HG02678 (cell line): ENCODE results near the gene NPBWR2.

Source experiments
- ATAC-seq: cut with Tn5 transposase; IDR thresholded peaks from one replicate; pipeline ENCODE4 v1.9.1; 2021; ENCODE audit warnings: mild to moderate bottlenecking, moderate library complexity; ENCODE audit not compliant: unreplicated experiment

The NPBWR2 gene, protein sequence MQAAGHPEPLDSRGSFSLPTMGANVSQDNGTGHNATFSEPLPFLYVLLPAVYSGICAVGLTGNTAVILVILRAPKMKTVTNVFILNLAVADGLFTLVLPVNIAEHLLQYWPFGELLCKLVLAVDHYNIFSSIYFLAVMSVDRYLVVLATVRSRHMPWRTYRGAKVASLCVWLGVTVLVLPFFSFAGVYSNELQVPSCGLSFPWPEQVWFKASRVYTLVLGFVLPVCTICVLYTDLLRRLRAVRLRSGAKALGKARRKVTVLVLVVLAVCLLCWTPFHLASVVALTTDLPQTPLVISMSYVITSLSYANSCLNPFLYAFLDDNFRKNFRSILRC

DNA sequence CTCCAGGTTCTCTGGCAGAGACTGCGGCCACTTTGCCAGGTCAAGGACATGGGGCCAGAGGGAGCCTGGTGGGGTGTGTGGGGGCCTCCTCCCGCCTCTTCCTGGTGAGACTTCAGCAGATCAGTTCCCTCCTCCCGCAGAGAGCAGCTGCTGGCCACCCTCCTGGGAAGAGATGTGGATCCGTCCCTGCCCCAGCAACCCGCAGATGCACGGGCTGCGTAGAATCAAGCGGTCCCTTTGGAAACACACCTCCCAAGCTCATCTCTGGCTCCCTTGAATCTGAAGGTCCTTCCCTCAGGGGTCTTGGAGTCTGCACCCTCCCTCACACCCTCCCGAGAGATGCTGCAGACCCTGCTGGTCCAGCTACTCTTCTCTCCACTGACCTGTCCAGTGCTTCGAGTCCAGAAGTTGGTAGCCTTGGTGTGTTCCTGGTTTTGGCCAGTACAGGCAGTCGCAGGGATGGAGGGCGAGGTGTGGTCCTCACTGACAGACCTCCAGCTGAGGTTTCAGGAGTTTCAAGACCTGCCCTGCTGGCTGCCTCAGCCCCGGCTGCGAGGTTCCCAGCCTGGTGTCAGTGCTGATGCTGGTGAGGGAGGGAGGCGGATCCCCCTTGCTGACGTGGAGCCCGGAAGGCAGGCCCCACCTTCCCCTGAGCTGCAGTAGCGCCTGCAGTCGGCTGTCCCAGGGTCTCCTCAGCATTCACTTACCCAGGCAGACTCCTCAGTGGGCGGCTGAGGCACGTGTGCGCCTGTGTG, at the start of gene NPBWR2:
Gene NPBWR2 (minus strand): TSS at position 585 of the 755 bp plus-strand sequence. CDS start 734 bp downstream, outside the sequence.
- no peak for ATAC-seq

DNA sequence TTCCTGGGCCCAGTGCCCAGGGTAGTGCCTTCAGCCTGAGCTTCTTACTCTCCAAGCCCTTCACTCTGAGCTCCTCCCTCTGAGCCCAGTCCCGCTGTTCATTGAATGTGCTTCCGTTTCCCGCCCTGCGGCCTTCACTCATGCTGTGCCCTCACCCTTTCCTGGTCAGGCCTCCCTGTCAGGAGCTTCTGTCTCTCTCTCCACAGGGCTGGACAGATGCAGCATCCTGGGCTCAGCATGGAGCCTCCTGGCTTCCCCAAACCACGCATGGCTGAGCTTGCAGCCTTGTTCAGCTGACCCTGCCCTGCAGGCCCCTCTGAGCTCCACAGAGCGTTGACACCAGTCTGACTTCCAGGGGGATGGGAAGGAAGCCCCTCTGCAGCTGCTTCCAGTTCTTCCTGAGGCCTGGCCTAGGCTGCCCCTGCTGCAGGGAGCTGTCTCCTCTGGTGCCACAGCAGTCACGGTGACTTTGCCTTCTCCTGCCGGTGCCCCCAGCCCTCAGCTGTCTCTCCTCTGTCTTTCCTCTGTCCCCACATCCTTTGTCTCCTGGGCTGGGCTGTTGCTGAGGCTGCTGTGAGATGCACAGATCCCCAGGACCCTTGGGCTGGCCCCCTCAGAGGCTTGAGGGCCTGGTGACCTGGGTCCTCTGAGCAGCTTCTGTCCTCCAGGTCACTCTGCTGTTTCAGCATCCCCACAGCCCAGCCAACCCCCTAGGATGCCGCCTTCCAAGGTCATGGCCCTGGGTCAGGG, 48.9 kb upstream of the NPBWR2 start:
- no peak for ATAC-seq

DNA sequence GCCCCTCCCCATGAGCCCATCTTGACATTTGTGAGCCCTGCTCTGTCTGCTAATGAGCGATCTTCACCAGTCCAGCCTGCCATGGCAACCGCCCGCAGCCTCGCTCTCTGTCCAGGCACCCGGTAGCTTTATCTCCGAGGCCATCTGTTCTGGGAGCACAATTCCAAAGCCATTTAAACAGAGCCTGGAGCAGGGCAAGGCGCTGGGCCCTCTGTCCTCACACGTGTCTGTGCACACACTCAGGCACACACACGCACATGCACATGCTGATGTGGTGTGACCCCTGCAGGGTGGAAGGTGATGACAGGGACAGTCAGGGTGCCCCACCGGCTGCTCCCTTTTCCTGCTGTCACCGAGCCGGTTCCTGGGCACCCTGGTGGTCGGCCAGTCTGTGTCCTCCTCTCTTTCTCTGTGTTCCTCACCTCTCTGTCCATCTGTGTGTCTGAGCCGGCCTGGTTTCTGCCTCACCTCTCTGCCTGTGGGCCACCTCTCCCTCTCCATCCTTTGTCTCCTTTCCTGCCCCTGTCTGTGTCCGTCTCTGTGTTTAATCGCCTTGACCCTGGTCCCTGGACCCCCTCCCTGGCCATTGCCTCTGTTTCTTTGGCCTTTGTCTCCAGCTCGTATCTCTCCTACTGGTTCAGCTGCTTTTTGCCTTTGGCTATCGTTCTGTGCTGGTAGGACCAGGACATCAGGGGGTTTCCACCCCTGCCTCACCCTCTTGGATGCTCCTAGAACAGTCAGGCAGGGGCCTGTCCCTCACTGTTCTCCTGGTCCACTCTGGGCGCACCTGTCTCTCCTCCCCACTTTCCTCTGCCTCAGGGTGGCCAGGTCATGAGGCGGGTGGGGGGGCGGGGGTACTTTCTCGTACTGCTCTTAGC, 48.1 kb upstream of the NPBWR2 start:
- ATAC-seq = no peak

DNA sequence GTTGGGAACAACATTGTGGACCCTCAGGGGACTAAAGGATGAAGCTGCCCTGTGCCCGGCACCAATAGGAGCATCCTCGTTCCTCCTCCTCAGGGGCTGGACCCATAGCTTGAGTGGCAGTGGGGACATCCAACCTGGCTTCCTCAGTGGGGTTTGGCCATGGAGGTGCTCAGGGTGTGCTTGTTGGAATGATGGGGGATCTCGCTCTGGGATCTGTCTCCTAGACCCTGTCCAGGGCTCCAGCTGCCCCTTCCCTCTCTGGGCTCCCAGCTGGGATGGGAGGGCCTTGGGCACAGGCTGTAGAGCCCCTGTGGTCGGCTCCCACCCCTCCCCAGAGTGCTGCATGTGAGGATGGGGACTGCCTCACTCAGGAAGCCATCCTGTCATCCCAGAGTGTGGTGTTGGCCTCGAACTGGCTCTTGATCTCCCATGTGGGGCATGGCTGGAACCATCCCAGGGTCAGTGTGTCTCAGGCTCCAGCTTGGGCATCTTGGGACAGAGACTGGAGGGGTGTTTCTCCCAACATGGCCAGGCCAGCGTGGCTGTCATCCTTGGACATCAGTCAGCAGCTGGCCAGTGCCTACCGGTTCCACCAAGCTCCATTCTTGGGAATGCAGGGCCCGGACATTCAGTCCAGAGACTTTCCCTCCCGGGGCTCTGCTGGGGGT, 47.4 kb upstream of the NPBWR2 start:
- no peak for ATAC-seq

DNA sequence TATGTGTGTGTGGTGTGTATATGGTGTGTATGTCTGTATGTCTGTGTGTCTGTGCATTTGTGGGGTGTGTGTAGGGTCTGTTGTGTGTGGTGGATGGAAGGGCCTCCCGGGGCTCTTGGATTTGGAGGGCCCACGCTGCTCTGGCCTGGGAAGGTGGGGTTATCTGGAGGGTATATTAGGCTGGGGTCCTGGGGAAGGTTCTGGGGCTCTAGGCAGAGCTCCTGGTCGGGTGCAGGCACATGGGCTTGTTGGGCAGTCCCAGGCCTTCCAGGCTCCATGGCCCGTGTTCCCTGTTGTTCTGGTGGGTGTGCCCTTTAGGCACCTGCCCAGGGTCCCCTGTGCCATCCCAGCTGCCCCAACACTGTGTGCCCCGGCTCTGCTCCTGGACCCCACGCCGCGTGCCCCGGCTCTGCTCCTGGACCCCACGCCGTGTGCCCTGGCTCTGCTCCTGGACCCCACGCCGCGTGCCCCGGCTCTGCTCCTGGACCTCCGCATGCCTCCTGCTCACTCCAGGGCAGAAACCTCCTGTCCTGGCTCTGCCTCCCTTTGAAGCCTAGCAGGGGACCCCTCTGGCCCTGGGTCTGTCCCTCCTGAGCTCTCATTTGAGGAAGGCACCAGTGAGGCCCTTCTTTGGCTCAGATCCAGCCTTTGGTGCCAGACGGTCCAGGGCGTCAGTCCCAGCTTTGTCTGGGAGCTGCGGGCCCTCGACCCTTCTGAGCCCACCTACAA, 46.7 kb upstream of the NPBWR2 start:
- ATAC-seq = no peak

DNA sequence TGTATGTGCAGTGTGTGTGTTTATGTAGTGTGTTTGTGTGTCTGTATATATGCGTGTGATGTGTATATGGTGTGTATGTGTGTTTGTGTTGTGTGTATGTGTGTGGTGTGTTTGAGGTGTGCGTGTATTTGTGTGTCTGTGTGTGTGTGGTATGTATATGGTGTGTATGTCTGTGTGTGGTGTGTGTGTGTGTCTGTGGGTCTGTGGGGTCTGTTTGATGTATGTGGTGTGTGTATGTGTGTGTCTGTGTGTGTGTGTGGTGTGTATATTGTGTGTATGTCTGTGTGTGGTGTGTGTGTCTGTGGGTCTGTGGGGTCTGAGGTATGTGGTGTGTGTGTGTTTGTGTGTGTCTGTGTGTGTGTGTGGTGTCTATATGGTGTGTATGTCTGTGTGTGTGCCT, 46.0 kb upstream of the NPBWR2 start:
- ATAC-seq = no peak

DNA sequence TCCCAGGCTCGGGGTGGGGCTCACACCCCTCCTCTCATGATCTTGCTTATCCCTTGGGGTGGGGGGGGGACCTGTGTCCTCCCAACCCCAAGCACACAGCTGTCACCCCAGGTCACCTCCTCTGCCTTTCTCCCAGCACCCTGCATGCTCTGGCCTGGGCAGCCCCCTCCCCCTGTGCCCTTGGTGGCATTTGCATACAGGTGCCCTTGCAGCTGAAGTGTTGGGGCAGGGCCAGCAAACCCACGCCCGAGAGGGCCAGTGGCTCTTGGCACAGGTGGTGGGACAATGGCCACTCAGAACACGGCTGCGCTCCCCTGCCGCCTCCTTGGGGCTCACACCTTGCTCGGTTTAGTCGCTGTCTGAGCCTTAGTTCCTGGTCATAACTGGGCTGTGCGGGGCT, 45.5 kb upstream of the NPBWR2 start:
- ATAC-seq = no peak

DNA sequence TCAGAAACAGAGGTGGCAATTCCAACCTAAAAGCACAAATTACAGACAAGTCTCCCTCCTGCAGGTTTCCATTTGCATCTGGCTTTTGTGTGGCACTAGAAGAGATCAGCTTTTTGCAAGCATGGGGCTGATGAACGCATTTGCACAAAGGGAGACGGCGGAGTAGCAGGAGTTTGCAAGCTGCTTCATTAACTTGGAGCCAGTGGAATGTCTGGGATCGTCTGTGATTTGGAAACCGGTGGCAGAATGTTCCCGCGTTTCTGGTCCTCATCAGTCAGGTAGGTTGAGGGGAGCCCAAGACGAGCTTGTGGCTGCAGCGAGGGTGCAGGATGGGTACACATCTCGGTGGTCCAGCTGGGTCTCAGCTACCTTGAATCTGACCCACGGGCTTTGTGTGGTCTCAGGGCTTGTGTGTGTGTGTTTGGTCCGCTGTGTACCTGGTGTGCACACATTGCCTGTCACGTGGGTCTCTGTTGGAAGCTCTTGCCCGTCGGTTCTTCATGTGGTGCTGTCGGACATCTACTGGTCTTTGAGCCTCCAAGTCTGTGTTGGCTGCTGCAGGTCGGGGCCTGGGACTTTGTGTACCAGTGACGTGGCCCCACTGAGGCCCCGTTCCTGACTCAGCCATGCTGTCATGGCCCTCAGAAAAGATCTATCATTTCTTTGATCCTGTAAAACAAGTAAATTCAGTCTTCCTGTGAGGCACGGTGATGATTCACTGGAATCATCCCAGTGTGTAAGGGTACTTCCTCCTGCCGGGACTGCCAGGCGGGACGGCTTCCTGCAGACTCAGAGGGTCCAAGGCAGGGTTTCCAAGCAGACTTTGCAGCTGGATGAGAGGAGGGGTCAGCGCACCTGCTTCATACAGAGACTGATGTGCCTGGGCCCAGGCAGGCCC, 44.5 kb upstream of the NPBWR2 start:
- no peak for ATAC-seq

DNA sequence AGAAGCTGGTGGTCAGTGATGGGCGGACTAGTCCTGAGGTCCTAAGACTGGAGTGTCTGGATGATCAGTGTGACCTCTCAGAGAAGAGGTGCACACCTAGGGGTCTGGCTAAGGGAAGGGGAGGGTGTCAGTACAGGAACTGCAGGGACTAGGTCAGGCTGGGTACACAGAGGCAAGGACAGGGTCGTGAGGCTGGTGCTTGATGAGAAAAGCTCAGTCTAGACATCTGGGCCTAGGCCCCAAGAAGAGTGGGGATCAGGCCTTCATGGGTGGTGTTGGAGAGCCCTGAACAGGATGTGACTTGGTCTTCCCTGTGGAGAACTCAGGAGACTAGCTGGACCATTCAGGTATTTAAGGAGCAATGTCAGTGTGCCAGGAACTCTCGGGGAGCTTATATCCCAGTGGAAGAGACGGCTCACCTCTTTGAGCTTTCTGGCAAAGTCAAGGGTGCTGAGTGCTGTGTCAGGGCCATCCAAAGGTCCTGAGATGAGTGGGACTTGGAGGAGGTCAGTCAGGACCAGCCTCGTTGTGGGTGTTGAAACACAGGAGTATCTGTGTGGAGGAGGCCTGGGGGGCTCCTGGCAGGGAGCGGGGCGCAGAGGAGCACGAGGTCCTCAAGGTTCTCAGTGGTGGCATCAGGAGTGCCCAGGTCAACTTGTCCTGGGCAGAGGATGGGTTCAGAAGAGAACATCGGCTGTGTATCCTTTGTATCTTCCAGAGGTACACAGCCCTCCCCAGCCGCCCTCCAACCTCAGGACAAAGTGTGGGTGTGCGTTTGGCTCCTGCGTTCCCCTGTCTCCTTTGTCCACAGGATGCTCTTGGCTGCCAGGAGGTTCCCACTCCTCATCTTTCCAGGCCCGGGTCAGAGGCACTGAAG, 43.6 kb upstream of the NPBWR2 start:
- ATAC-seq = no peak

DNA sequence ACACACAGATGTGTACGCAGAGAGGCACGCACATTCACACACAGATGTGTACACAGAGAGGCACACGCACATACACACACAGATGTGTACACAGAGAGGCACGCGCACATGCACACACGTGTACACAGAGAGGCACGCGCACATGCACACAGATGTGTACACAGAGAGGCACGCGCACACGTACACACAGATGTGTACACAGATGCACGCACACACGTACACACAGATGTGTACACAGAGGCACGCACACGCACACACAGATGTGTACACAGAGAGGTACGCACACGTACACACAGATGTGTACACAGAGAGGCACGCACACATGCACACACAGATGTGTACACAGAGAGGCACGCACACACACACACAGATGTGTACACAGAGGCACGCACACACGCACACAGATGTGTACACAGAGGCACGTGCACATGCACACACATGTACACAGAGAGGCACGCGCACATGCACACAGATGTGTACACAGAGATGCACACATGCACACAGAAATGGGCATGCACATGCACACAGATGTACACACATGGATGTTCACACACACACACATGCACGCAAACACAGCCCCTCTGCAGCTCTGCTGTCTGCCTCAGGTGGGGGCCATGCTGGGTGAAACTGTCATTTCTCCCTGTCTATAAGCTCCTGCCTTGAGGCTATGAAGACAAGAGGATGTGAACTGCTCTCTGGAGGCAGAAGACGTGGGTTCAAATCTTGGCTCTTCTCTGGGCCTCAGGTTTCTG, 42.6 kb upstream of the NPBWR2 start:
- ATAC-seq = no peak

DNA sequence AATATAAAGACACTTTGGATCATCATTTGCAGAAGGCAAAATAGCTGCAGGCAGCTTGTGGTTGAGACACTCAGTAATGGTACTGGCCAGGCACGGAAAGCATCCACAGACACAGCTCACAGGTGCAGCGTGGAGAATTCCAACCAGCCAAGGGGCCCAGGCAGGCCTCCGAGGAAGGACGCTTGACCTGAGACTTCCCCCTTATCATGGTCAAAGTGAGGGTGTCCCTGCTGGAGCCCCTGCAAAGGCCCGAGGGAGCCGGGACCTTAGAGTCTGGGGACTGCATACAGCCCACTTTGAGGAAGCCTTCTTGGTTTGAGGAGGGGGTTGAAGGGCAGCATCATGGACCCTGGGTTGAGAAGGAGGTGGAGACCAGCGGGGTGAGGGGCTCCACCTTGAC, 41.8 kb upstream of the NPBWR2 start:
- ATAC-seq = no peak

DNA sequence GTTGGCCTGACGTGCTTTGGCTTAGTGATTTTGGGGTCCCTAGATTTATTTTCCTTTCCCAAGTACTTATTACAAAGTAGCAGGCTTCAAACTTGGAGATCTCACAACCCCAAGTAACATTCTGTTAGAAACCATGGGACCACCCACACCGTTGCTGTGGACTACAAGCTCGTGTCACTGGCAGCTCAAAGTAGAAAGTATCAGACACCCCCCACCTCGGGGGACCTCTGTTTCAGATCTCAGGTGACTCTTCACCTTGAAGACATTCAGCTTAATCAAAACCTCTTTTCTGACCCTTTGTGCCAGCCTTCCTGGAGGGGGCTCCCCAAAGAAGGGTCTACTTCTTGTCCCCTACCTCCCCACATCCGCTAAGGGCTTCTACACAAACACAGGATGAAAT, 41.2 kb upstream of the NPBWR2 start:
- no peak for ATAC-seq

DNA sequence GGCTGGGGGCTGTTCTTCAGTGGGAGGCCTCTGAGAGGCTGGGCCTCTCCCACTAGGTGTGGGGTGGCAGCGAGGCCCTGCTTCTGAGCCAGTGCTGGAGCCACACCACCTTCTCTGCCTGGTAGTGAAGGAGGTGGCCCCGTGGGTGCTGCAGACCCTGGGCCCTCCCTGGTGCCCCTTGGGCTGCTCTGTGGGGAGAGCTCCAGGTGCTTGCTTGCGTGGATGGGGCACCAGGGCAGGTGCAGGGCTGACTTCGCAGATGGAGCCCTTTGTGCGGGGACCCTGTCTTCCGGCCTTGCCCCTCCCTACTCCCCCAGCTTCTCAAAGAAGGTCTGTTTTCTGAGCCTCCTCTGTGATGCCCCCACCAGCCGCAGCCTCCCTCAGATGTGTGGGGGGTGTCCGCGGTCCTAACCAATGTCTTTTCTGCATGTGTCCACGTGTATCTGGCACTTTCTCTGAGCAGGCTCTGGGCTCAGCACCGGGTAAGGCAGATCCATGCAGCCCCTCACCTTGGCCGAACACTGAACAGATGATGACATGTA, 39.6 kb upstream of the NPBWR2 start:
- no peak for ATAC-seq

DNA sequence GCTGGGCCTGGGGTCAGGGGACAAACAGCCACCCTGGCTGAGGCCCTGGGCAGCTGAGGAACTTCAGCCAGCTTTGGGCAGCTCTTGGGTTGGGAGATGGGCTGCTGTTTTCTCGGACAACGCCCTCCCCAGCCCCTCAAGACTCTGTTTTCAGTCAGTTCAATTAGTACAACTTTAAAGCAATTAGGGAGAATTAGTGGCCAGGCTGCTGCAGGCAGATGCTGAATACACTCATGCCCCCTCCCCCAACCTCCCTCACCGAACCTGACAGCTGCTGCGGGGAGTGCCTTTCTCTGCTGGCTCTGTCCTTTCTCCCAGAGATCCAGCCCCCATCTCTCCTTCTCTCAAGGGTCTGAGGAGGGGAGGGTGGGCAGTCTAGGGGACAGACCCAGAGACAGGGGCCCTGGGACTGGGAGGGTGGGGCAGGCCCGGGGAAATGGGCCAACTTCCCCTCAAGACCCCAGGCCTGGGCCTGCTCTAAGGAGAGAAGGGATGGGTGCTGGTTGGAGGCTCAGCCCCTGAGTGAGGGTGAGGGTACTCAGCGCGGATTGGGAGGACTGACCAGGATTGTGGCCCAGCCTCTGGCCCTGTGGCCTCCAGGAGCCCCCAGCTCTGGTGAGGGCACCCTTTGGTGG, 39.1 kb upstream of the NPBWR2 start:
- ATAC-seq = no peak

DNA sequence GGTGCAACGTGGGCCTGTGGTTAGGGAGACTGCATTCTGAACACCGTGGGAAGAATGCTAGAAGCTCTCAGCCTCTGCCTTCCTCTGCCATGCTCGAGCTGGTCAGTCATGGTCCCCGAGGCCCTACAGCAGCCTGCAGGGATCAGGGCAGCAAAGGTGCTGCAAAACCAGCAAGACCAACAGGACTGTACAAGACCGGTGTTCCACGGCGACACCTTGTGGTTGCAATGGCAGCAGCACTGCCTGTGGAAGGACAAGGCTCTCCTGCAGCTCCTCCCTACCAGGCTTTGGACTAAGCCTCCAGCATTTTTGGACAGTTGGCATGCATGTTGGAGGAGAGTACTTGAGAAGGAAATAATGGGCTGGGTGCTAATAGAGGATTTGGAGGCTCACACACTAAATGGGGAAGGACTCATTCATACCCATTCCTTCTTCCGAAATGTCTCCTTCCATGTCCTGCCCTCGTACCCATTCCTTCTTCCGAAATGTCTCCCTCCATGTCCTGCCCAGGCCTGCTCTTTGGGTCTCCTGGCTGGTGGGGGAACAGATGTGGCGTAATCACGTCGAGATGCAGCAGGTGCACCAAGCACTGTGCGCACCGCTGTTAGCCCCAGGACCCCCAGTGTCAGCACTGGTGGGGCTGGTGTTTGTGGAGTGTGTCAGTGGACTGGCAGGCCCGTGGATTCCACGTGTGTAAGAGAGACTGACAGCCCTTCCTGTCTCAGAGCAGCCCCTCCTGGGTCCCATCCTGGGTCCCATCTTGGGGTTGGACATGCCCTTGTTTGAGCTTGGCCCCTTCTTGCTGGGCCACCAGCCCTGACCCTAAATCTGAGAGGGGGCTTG, 38.3 kb upstream of the NPBWR2 start:
- ATAC-seq = no peak
